Measurements from ENCODE around the gene HPSE2.
"Not testable (repeated sequence)": the region's sequence is repeated elsewhere in the genome, so short reads cannot be mapped to it uniquely, and the experiment has no call there.

HPSE2 gene

GRCh38 chr10:99161165-99161564 lies 74.5 kb downstream of the HPSE2 start:
- no peak for DNase-seq (ENCODE audit: low read depth)

- no peak for DNase-seq (ENCODE audit: low read depth)
Measured at GRCh38 chr10:99143651-99144050, 92.0 kb downstream of the HPSE2 start.

GRCh38 chr10:99143011-99143410 lies 92.6 kb downstream of the HPSE2 start:
- DNase-seq (ENCODE audit: low read depth), result no peak

GRCh38 chr10:99132897-99133296 lies 102.8 kb downstream of the HPSE2 start:
- DNase-seq (ENCODE audit: low read depth), result not testable (repeated sequence)

GRCh38 chr10:99125879-99126278 lies 109.8 kb downstream of the HPSE2 start:
- DNase-seq (ENCODE audit: low read depth), result no peak

- DNase-seq (ENCODE audit: low read depth), result no peak
Measured at GRCh38 chr10:99124376-99124775, 111.3 kb downstream of the HPSE2 start.

GRCh38 chr10:99123851-99124250 lies 111.8 kb downstream of the HPSE2 start:
- DNase-seq (ENCODE audit: low read depth), result no peak

- DNase-seq (ENCODE audit: low read depth), result no peak
Measured at GRCh38 chr10:99123336-99123735, 112.3 kb downstream of the HPSE2 start.

- no peak for DNase-seq (ENCODE audit: low read depth)
Measured at GRCh38 chr10:99119258-99119748, 116.3 kb downstream of the HPSE2 start.

GRCh38 chr10:99115703-99116102 lies 119.9 kb downstream of the HPSE2 start:
- no peak for DNase-seq (ENCODE audit: low read depth)

- no peak for DNase-seq (ENCODE audit: low read depth)
Measured at GRCh38 chr10:99085358-99085757, 150.3 kb downstream of the HPSE2 start.

- no peak for DNase-seq (ENCODE audit: low read depth)
Measured at GRCh38 chr10:99084161-99084560, 151.5 kb downstream of the HPSE2 start.

GRCh38 chr10:99080275-99080945 lies 155.2 kb downstream of the HPSE2 start:
- no peak for DNase-seq (ENCODE audit: low read depth)

GRCh38 chr10:99062591-99062990 lies 173.1 kb downstream of the HPSE2 start:
- no peak for DNase-seq (ENCODE audit: low read depth)

- no peak for DNase-seq (ENCODE audit: low read depth)
Measured at GRCh38 chr10:99058762-99059161, 176.9 kb downstream of the HPSE2 start.

- DNase-seq (ENCODE audit: low read depth), result no peak
Measured at GRCh38 chr10:99057936-99058690, 177.5 kb downstream of the HPSE2 start.

GRCh38 chr10:99045671-99046070 lies 190.0 kb downstream of the HPSE2 start:
- DNase-seq (ENCODE audit: low read depth), result no peak

GRCh38 chr10:99042051-99042771 lies 193.4 kb downstream of the HPSE2 start:
- DNase-seq (ENCODE audit: low read depth), result no peak

- DNase-seq (ENCODE audit: low read depth), result no peak
Measured at GRCh38 chr10:99041468-99041867, 194.2 kb downstream of the HPSE2 start.

- no peak for DNase-seq (ENCODE audit: low read depth)
Measured at GRCh38 chr10:99013885-99014284, 221.8 kb downstream of the HPSE2 start.

- DNase-seq (ENCODE audit: low read depth), result no peak
Measured at GRCh38 chr10:99010286-99010685, 225.4 kb downstream of the HPSE2 start.

- DNase-seq (ENCODE audit: low read depth), result no peak
Measured at GRCh38 chr10:99008054-99008453, 227.6 kb downstream of the HPSE2 start.

- no peak for DNase-seq (ENCODE audit: low read depth)
Measured at GRCh38 chr10:99007457-99007856, 228.2 kb downstream of the HPSE2 start.
